HG02759 (cell line): ENCODE results near the gene MBNL1.
"Not testable (repeated sequence)": the region's sequence is repeated elsewhere in the genome, so short reads cannot be mapped to it uniquely, and the experiment has no call there.

Experiments
- ATAC-seq: cut with Tn5 transposase; IDR thresholded peaks from one replicate; pipeline ENCODE4 v1.9.1; 2021; ENCODE audit warnings: mild to moderate bottlenecking, moderate library complexity; ENCODE audit not compliant: unreplicated experiment

Gene MBNL1

GRCh38 chr3:152394246-152394645, 125.5 kb downstream of the MBNL1 start:
- ATAC-seq: no peak

- ATAC-seq: no peak
These were observed 127.0 kb downstream of the MBNL1 start for GRCh38 chr3:152395764-152396163.

DNA sequence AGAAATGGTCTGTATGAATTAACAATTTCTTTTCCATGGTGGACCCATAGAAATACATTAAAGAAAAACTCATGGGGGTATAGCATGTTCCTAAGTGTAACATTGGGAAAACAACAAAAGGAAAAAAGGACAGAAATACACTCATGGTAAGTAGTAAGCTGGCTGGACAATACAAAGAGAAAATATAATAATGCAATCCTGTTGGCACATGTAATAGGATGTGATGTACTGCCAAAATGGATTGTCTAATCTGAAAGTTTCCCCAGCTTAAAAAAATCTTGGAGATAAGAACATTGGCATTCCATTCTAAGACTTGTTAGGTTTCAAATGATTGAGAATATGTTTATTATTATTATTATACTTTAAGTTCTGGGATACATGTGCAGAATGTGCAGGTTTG, 128.1 kb downstream of the MBNL1 start:
- ATAC-seq: no peak

- ATAC-seq: not testable (repeated sequence)
These were observed 128.6 kb downstream of the MBNL1 start for GRCh38 chr3:152397348-152397747.

- no peak for ATAC-seq
These were observed 129.8 kb downstream of the MBNL1 start for GRCh38 chr3:152398495-152398894.

DNA sequence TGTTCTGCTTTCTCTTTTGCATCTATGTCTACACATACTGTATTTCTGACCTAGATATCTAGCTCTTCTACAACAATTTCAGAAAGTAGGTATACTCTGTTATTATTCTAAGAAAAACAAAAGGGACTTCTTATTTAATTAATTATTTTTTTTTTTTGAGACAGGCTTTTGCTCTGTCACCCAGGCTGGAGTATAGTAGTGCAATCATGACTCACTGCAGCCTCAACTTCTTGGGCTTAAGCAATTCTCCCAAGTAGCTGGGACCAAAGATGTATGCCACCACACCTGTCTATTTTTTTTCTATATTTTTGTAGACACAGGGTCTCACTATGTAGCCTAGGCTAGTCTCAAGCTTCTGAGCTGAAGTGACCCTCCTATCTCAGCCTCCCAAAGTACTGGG, 130.6 kb downstream of the MBNL1 start:
- no peak for ATAC-seq

GRCh38 chr3:152400887-152401286, 132.2 kb downstream of the MBNL1 start:
- ATAC-seq: no peak

DNA sequence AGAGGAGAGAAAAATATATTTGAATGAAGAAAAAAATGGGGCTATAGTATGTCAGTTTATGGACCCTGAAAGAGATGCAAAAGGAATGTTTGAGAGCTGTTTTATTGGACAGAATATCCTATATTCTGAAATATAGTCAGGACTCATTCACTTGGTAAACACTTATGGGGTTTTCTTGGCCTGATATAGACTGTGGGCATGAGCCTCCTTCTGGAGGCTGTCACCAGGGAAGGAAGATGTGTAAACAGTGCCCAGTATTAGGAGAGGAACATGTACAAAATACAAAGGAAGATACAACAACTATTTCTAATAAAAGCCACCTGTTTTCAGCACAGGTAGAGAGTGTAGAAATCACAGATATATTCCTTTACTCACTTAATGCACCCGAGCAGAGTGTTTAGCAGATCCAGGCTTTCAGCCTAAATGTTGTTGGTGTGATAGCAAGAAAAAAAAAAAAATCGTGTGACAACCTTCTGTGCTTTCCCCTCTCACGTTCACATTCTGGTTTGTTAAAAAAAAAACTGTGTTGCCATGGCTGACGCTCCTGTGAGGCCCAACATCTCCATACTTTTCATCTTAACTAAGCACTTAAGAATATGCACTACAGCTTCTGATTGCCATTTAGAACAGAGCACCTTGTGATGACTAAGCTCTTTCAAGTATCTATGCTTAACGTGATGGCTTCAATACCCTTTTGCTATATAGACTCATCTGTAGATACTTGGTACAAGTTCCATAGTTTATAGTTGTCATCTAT, 134.1 kb downstream of the MBNL1 start:
- ATAC-seq: peak; percentile 38

DNA sequence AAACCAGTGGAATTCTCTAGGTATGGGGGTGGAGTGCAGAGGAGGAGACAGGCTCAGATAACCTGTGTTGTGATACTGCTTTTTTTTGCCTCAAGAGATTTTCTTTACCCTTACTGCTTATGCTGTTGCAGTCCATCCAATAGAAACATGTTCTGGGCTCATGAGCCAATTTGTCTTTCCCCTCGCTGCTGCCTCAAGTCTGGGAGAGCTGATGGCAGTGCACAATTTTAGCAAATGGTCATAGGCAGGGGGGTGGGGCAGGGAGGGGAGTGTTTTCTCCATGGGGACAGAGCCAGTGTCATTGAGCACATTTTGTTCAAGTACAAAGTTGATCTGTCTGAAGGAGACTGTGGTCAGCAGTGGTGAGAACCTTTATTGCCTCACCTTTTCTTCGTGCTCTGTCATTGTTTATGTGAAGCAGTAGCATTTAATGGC, 134.9 kb downstream of the MBNL1 start:
- no peak for ATAC-seq

- no peak for ATAC-seq
These were observed 136.2 kb downstream of the MBNL1 start for GRCh38 chr3:152404976-152405375.

DNA sequence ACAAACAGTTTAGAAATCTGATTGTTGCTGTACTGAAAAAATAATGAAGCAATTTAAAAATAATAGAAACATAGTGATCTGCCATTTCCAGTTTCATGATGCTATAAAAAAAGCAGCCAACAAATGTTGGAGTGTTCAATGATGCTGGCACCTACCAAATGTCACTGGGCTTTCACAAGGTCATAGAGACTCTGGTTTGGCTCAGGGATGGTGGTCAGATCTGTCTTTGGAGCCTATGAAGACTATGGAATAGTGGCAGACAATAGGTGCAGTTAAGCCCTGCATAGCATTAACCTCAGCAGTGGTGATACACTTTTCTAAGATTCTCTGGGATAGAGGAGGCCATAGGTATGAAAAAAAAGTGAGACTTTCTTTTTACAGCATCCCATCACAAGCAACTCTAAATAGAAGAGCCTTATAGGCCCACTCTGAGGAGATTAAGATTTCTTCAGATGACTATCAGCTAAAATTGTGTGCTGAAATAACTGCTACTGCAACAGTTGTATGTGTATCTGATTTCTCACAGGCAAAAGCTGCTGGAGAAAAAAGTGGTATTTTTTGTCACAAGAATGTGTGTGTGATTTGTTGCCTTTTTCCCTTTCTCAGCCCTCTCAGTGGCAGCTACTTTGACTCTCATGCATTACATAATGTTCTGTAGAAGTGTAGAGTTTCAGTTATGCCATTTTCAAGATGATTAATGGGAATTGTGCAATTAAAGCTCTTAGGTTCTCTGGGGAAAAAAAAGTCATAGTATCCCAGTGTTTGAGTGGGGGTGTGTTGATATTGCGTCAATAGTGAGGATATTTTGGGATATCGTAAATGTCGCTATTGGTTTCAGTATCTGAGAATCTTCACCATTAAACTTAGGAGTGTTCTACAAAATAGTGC, 137.4 kb downstream of the MBNL1 start:
- ATAC-seq: no peak

- no peak for ATAC-seq
These were observed 144.5 kb downstream of the MBNL1 start for GRCh38 chr3:152413240-152413639.

DNA sequence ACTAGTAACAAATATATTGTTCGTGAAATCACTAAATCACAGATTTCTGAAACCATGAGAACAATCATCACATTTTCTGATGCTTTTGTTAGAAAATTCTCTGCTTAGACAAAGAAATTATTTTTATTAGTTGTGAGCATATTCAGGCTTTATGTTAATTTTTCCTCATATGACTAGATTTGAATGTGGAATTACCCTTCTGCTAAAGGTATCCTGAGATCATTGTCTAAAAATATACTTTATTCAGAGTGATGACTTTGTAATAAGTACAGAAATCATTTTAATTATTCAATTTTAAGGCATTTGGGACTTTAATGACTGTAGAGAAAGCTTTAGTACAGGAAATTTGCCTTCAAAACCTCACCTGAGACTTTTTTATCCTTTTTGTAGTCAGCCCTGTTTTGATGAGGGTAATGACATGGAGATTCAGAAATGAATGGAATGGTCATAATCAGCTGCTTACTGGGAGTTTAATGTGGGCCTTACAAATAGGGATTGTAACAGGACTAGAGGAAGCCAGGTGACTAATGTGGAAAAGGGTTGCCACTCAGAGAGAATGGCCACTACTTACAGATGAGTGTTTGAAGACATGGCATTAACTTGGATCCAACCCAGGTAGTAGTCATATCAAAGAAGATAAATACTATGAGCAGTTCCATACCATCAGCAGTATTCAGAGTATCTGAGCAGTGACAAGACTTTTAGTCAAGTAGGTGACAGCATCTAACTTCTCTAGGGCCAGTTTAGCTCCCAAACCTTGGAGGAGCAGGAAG, 148.3 kb downstream of the MBNL1 start:
- ATAC-seq: no peak

DNA sequence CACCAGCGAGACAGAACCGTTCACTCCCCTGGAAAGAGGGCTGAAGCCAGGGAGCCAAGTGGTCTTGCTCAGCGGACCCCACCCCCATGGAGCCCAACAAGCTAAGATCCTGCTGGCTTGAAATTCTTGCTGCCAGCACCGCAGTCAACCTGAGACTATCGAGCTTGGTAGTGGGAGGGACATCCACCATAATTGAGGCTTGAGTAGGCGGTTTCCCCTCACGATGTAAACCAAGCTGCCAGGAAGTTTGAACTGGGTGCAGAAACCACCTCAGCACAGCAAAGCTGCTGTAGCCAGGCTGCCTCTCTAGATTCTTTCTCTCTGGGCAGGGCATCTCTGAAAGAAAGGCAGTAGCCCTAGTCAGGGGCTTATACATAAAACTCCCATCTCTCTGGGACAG, 151.0 kb downstream of the MBNL1 start:
- no peak for ATAC-seq

DNA sequence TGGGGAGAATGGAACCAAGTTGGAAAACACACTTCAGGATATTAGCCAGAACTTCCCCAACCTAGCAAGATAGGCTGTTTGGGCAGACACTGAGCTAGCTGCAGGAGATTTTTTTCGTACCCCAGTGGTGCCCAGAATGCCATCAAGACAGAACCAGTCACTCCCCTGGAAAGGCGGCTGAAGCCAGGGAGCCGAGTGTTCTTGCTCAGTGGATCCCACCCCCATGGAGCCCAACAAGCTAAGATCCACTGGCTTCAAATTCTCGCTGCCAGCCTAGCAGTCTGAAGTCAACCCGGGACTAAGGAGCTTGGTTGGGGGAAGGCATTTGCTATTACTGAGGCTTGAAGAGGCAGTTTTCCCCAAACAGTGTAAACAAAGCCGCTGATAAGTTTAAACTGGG, 152.4 kb downstream of the MBNL1 start:
- no peak for ATAC-seq

GRCh38 chr3:152426393-152426792, 157.7 kb downstream of the MBNL1 start:
- ATAC-seq: no peak

GRCh38 chr3:152428577-152428976, 159.8 kb downstream of the MBNL1 start:
- ATAC-seq: no peak

DNA sequence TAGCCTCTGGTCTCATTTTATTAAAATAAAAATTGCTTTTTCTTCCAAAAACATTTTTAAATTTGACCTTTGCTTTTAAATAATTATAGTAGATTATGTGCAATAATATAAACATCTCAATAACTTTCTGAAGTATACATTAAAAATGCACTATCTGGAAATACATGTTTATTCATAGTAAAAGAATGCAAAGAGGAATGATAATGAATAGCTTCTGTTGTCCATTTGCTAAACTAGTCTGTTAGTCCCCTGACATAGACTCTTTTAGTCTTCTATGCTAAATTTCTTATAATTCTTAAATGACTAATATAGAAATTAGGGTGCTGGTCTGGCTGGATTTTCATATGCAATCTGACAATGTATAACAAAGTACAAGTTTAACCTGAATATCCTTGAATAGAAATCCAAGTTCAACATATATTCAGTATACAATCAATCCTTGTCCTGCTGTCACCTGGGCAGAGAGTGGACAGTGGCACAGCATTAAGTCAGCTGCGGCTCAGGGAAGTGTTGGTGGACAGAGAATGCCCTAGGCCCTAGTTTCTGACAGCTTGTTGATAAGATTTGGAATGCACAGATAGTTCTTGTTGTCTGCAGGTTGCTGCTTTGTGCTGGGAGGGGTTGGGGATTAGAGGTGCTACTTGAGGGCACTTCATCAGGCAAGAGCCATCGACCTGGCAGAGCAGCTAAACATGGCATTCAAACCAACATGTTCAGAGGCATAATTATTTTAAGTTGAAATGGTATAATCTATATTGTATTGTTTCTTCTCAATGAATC, 161.7 kb downstream of the MBNL1 start:
- ATAC-seq: no peak

DNA sequence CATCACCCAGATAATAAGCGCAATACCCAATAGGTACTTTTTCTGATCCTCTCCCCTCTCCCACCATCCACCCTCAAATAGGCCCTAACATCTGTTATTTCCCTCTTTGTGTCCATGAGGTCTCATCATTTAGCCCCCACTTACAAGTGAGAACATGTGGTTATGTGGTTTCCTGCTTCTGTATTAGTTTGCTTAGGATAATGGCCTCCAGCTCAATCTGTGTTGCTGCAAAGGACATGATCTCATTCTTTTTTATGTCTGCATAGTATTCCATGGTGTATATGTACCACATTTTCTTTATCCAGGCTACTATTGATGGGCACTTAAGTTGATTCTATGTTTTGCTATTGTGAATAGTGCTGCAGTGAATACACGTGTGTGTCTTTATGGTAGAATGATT, 165.4 kb downstream of the MBNL1 start:
- no peak for ATAC-seq

DNA sequence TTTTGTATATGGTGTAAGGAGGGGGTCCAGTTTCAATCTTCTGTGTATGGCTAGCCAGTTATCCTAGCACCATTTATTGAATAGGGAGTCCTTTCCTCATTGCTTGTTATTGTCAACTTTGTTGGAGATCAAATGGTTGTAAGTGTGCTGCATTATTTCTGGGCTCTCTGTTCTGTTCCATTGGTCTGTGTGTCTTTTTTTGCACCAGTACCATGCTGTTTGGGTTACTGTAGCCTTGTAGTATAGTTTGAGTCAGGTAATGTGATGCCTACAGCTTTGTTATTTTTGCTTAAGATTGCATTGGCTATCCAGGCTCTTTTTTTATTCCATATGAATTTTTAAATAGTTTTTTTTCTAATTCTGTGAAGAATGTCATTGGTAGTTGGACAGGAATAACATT, 166.5 kb downstream of the MBNL1 start:
- not testable (repeated sequence) for ATAC-seq
